ENCODE data around the gene ZNF423. TPM values are rescaled to one million over a fixed set of nuclear protein-coding genes. Genes with fewer than 3 reads are reported as not detected.

Gene ZNF423
- total RNA-seq, 3 donors from 2014 or later (not counting 1 experiment from before 2014, with no cell fraction given) = not detected

DNA sequence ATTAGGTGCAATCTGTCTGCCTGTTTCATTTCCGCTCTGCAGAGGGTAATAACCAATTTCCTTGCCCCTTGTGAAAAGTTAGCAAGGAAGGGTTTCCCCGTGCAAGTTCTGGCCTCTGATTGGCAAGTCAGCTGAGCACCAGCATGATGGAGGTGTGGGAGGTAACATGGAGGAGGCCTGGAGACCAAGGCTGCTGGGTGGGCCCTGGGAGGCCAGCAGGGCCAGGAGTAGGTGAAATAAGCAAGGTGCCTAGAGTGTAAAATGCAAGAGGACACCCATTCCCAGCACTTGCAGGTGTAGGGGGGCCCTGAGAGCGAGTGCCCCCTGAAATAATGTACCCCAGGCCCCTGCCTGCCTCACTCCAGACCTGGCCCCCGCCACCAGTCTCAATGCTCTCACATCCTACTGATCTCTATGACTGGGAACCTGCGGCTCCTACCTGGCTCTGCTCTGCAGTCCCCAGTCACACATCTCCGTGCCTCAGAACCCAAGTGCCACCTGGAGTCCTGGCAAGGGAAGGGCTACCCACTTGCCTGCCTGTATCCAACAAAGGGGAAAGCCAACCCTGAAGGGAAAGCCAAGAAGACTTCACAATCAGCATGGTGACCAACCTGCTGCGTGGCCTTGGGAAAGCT lies 366.1 kb downstream of the ZNF423 start:
- H3K4me3 Mint-ChIP-seq = no peak overlapping the region
- ATAC-seq (no peak), DNase-seq (peak in 1 of 2 donors; percentile 37)
- no peaks in the 10 kb centered on the region for H3K36me3 ChIP-seq (ENCODE audit: control insufficient read depth, insufficient read depth, low read length)
- H3K4me1 ChIP-seq (ENCODE audit: control insufficient read depth, insufficient read depth, low read length) = peaks cover 4% of the 10 kb centered on the region
- H3K27ac ChIP-seq (ENCODE audit: low read length) = no peak overlapping the region
- no peaks in the 10 kb centered on the region for H3K4me1 Mint-ChIP-seq
- H3K27me3 ChIP-seq (ENCODE audit: control insufficient read depth, insufficient read depth, low read length) = no peaks in the 10 kb centered on the region
- H3K27ac Mint-ChIP-seq = no peak overlapping the region
- no peak overlapping the region for H3K4me3 ChIP-seq (ENCODE audit: low read length)
- no peaks in the 10 kb centered on the region for H3K36me3 Mint-ChIP-seq
- WGBS (ENCODE audit: insufficient coverage) = 84% methylated on average over 7 of the region's 7 CpGs
- TF ChIP-seq CTCF (IDR thresholded peaks at IDR 0.05) = no peak
- H3K9me3 ChIP-seq (ENCODE audit: control insufficient read depth, insufficient read depth, low read length) = no peaks in the 10 kb centered on the region
- peaks cover 3 to 9% of the 10 kb centered on the region in 2 donors for H3K27me3 Mint-ChIP-seq (ENCODE audit: low read depth in 2 of 2)
- intact Hi-C loops (cut with micrococcal nuclease) = no loop called here
- no peaks in the 10 kb centered on the region for H3K9me3 Mint-ChIP-seq

GRCh38 chr16:49488740-49489525 lies 367.0 kb downstream of the ZNF423 start:
- H3K4me1 Mint-ChIP-seq = no peaks in the 10 kb centered on the region
- Histone ChIP-seq H3K36me3 (ENCODE audit: control insufficient read depth, insufficient read depth, low read length) (no peaks in the 10 kb centered on the region), H3K4me3 (ENCODE audit: low read length) (no peak overlapping the region), H3K27me3 (ENCODE audit: control insufficient read depth, insufficient read depth, low read length) (no peaks in the 10 kb centered on the region), H3K27ac (ENCODE audit: low read length) (no peak overlapping the region), H3K4me1 (ENCODE audit: control insufficient read depth, insufficient read depth, low read length) (peaks cover 6% of the 10 kb centered on the region), H3K9me3 (ENCODE audit: control insufficient read depth, insufficient read depth, low read length) (no peaks in the 10 kb centered on the region)
- H3K36me3 Mint-ChIP-seq = no peaks in the 10 kb centered on the region
- ATAC-seq = no peak
- no peak overlapping the region for H3K4me3 Mint-ChIP-seq
- 87% methylated on average over 21 of the region's 21 CpGs for WGBS (ENCODE audit: insufficient coverage)
- no peaks in the 10 kb centered on the region for H3K9me3 Mint-ChIP-seq
- intact Hi-C loops (cut with micrococcal nuclease) = no loop called here
- H3K27me3 Mint-ChIP-seq (ENCODE audit: low read depth in 2 of 2) = peaks cover 6 to 9% of the 10 kb centered on the region in 2 donors
- no peak for TF ChIP-seq CTCF (IDR thresholded peaks at IDR 0.05)
- no peak for DNase-seq
- H3K27ac Mint-ChIP-seq = no peak overlapping the region

DNA sequence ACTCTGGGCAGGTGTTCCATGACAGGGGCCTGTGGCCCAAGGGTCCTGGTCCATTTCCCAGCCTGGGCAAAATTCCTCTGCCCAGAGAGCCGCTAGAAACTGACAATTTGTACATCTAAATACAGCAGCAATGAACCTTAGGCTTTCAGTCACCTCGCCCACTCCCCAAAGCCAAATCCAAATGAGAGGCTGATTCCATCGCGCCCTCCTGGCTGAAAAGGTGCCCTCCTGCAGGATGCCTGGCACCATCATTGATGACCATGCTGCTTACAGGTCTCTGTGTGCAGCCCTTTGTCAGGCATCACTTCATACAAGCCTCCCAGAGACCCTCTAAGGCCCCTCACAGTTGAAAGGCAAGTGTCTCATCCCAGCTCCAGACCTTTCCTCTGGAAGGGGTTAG lies 367.6 kb downstream of the ZNF423 start:
- Mint-ChIP-seq H3K27me3 (ENCODE audit: low read depth in 2 of 2) (peaks cover 6 to 10% of the 10 kb centered on the region in 2 donors), H3K9me3 (no peaks in the 10 kb centered on the region), H3K27ac (no peak overlapping the region), H3K4me1 (no peaks in the 10 kb centered on the region), H3K36me3 (no peaks in the 10 kb centered on the region), H3K4me3 (no peak overlapping the region)
- H3K27ac ChIP-seq (ENCODE audit: low read length) = no peak overlapping the region
- H3K4me3 ChIP-seq (ENCODE audit: low read length) = no peak overlapping the region
- no peaks in the 10 kb centered on the region for H3K9me3 ChIP-seq (ENCODE audit: control insufficient read depth, insufficient read depth, low read length)
- DNase-seq (no peak), ATAC-seq (no peak)
- H3K27me3 ChIP-seq (ENCODE audit: control insufficient read depth, insufficient read depth, low read length) = no peaks in the 10 kb centered on the region
- TF ChIP-seq CTCF (IDR thresholded peaks at IDR 0.05) = no peak
- no peaks in the 10 kb centered on the region for H3K36me3 ChIP-seq (ENCODE audit: control insufficient read depth, insufficient read depth, low read length)
- WGBS (ENCODE audit: insufficient coverage) = 92% methylated on average over 4 of the region's 4 CpGs
- intact Hi-C loops (cut with micrococcal nuclease) = no loop called here
- peaks cover 8% of the 10 kb centered on the region for H3K4me1 ChIP-seq (ENCODE audit: control insufficient read depth, insufficient read depth, low read length)
